GM12801 (cell line): ENCODE measurements around the gene SMG7.

Experiments used
- CTCF ChIP-seq: IDR thresholded peaks from one replicate; pipeline ENCODE4 v1.5.1; 2011; ENCODE audit warnings: control low read depth; ENCODE audit not compliant: insufficient read length; ENCODE audit errors: extremely low read depth

The SMG7 gene

GRCh38 chr1:183552891-183553290 is 80.6 kb downstream of the SMG7 start:
- no peak for TF ChIP-seq CTCF

GRCh38 chr1:183553331-183553730 is 81.0 kb downstream of the SMG7 start:
- no peak for TF ChIP-seq CTCF

- no peak for TF ChIP-seq CTCF
Observed at GRCh38 chr1:183553764-183554163, 81.5 kb downstream of the SMG7 start.

- no peak for TF ChIP-seq CTCF
Observed at GRCh38 chr1:183554577-183554976, 82.3 kb downstream of the SMG7 start.

GRCh38 chr1:183559061-183559460 is 86.8 kb downstream of the SMG7 start:
- TF ChIP-seq CTCF: no peak

- no peak for TF ChIP-seq CTCF
Observed at GRCh38 chr1:183562701-183563100, 90.4 kb downstream of the SMG7 start.

GRCh38 chr1:183565261-183565660 is 93.0 kb downstream of the SMG7 start:
- no peak for TF ChIP-seq CTCF

- TF ChIP-seq CTCF: no peak
Observed at GRCh38 chr1:183566026-183566425, 93.7 kb downstream of the SMG7 start.
